ENCODE measurements around the gene LRMDA. TPM values are rescaled to one million over a fixed set of nuclear protein-coding genes. Genes with fewer than 3 reads are reported as not detected.

LRMDA gene
- total RNA-seq, 2 donors from 2014 or later = 12.2 to 25.4 TPM

GRCh38 chr10:75568450-75569130 is 137.2 kb downstream of the LRMDA start:
- Histone ChIP-seq H3K4me3 (no peak overlapping the region), H3K4me1 (peaks cover 25% of the 10 kb centered on the region), H3K9me3 (peaks cover 0 to 9% (median 0%) of the 10 kb centered on the region in 3 donors), H3K27ac (no peak overlapping the region), H3K36me3 (replicated peaks in 1 of 2; ENCODE audit: insufficient read depth in 1 of 2, low read depth in 2 of 2) (no peaks in the 10 kb centered on the region), H3K27me3 (no peaks in the 10 kb centered on the region)
- no peak for TF ChIP-seq CTCF (IDR thresholded peaks at IDR 0.05)
- TF ChIP-seq POLR2A (IDR thresholded peaks at IDR 0.05) = no peak
- no peak for ATAC-seq
- 79 to 100% methylated on average over 1 of the region's 1 CpG for WGBS, 2 donors
- intact Hi-C loops (cut with DNase I) = no loop called here
- DNase-seq = no peak

GRCh38 chr10:75569506-75569905 is 138.1 kb downstream of the LRMDA start:
- no peak for ATAC-seq

GRCh38 chr10:75572478-75572877 is 141.1 kb downstream of the LRMDA start:
- Histone ChIP-seq H3K4me3 (no peak overlapping the region), H3K36me3 (replicated peaks in 1 of 2; ENCODE audit: insufficient read depth in 1 of 2, low read depth in 2 of 2) (no peaks in the 10 kb centered on the region), H3K9me3 (peaks cover 0 to 9% (median 0%) of the 10 kb centered on the region in 3 donors), H3K27ac (no peak overlapping the region), H3K27me3 (no peaks in the 10 kb centered on the region), H3K4me1 (peaks cover 14% of the 10 kb centered on the region)
- ATAC-seq = no peak
- no peak for DNase-seq
- WGBS, 2 donors = 94 to 96% methylated on average over 2 of the region's 2 CpGs
- intact Hi-C loops (cut with DNase I) = no loop called here
- no peak for TF ChIP-seq POLR2A (IDR thresholded peaks at IDR 0.05)
- TF ChIP-seq CTCF (IDR thresholded peaks at IDR 0.05) = no peak

More at GRCh38 chr10:75569506-75569905, 138.1 kb downstream of the LRMDA start:
- Histone ChIP-seq H3K36me3 (replicated peaks in 1 of 2; ENCODE audit: insufficient read depth in 1 of 2, low read depth in 2 of 2) (no peaks in the 10 kb centered on the region), H3K4me1 (peaks cover 25% of the 10 kb centered on the region), H3K27ac (no peak overlapping the region), H3K9me3 (peaks cover 0 to 9% (median 0%) of the 10 kb centered on the region in 3 donors), H3K27me3 (no peaks in the 10 kb centered on the region), H3K4me3 (no peak overlapping the region)
- 34 to 39% methylated on average over 1 of the region's 1 CpG for WGBS, 2 donors
- TF ChIP-seq CTCF (IDR thresholded peaks at IDR 0.05) (no peak), POLR2A (IDR thresholded peaks at IDR 0.05) (no peak)
- peak in 1 of 4 donors; percentile 39 for DNase-seq
- intact Hi-C loops (cut with DNase I) = no loop called here

GRCh38 chr10:75575940-75576339 is 144.5 kb downstream of the LRMDA start:
- Histone ChIP-seq H3K27ac (no peak overlapping the region), H3K4me1 (no peaks in the 10 kb centered on the region), H3K36me3 (replicated peaks in 1 of 2; ENCODE audit: insufficient read depth in 1 of 2, low read depth in 2 of 2) (no peaks in the 10 kb centered on the region), H3K4me3 (no peak overlapping the region), H3K27me3 (no peaks in the 10 kb centered on the region), H3K9me3 (peaks cover 0 to 9% (median 0%) of the 10 kb centered on the region in 3 donors)
- intact Hi-C loops (cut with DNase I) = no loop called here
- no peak for ATAC-seq
- 67 to 83% methylated on average over 3 to 4 of the region's 4 CpGs for WGBS, 2 donors
- DNase-seq = no peak
- no peak for TF ChIP-seq POLR2A (IDR thresholded peaks at IDR 0.05)
- TF ChIP-seq CTCF (IDR thresholded peaks at IDR 0.05) = no peak

- DNase-seq (no peak), ATAC-seq (no peak)
- Histone ChIP-seq H3K27me3 (no peaks in the 10 kb centered on the region), H3K4me1 (no peaks in the 10 kb centered on the region), H3K4me3 (no peak overlapping the region), H3K36me3 (replicated peaks in 1 of 2; ENCODE audit: insufficient read depth in 1 of 2, low read depth in 2 of 2) (no peaks in the 10 kb centered on the region), H3K9me3 (peaks cover 0 to 8% (median 2%) of the 10 kb centered on the region in 3 donors), H3K27ac (no peak overlapping the region)
- TF ChIP-seq CTCF (IDR thresholded peaks at IDR 0.05) (no peak), POLR2A (IDR thresholded peaks at IDR 0.05) (no peak)
- intact Hi-C loops (cut with DNase I) = no loop called here
- WGBS, 2 donors = 100% methylated on average over 1 of the region's 1 CpG
Observed at GRCh38 chr10:75582102-75582501, 150.7 kb downstream of the LRMDA start.

Measured in body of pancreas (tissue), 4 donors.